ENCODE measurements around the gene BLTP2. TPM values are rescaled to one million over a fixed set of nuclear protein-coding genes. Genes with fewer than 3 reads are reported as not detected.
A peak's percentile ranks its signal among the peaks of the same experiment; 100 is the strongest.

The BLTP2 gene
- total and polyA plus RNA-seq, 2 of the 13 experiments (the other 11 are each of a cell fraction or from before 2014, with no cell fraction given) = 66.7 to 80.9 TPM

DNA sequence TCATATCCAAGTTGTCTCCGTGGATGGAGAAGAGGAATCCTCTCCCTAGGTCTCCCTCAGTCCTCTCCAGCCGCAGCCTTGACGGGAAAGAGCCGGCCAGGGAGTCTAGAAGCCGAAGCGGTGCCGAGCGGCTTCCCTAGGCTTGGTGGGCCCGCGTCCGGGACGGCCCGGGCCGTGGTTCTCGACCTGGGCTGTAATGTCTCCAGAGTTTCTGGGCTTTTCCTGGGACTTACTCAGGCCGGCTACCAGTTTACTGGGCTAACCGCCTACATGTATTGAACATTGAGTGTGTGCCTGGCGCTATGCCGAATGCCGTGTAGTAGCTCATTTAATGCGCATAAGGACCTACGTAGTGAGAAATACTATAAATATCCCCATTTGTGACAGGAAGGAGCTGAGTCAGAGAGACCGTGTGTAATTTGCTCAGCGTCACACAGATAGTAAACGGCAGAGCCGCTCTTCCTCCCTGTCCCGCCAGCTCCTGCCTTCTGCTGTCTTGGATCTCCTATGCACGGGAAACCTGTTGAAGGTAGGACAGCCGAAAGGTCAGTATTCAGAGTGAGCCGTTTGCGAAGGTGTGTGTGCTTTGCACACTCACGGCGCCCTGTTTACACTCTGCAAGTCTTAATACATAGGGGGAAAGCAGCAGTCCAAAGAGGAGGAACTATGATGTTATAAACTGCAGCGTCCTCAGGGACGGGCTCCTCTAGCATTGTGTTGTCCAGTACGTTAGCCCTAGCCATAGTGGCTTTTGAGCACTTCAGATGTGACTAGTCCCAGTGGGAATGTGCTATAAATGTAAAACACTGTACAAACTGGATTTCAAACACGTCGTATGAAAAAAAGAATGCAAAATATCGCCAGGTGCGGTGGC, 45.4 kb downstream of the BLTP2 start (continued):
- TF ChIP-seq, protein P1, sequence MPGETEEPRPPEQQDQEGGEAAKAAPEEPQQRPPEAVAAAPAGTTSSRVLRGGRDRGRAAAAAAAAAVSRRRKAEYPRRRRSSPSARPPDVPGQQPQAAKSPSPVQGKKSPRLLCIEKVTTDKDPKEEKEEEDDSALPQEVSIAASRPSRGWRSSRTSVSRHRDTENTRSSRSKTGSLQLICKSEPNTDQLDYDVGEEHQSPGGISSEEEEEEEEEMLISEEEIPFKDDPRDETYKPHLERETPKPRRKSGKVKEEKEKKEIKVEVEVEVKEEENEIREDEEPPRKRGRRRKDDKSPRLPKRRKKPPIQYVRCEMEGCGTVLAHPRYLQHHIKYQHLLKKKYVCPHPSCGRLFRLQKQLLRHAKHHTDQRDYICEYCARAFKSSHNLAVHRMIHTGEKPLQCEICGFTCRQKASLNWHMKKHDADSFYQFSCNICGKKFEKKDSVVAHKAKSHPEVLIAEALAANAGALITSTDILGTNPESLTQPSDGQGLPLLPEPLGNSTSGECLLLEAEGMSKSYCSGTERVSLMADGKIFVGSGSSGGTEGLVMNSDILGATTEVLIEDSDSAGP (CRISPR knock-in tag; IDR thresholded peaks at IDR 0.05; ENCODE audit: borderline replicate concordance) = 0 out of 2 replicates have a peak, but pooled peaks have one; percentile 14
- TF ChIP-seq YY1 (IDR thresholded peaks at IDR 0.05; ENCODE audit: insufficient read depth, insufficient replicate concordance, low read depth, low read length) = no peak
- no peak for TF ChIP-seq DNMT3B (CRISPR knock-in tag; conservative IDR thresholded peaks at IDR 0.05)
- 0 out of 2 replicates have a peak, but pooled peaks have one; percentile 14 for TF ChIP-seq ZKSCAN8 (CRISPR knock-in tag; IDR thresholded peaks at IDR 0.05; ENCODE audit: borderline replicate concordance)
- peak; percentile 77; the same call in 1 of the 2 replicates for TF ChIP-seq ZNF564 (CRISPR knock-in tag; IDR thresholded peaks at IDR 0.05)
- TF ChIP-seq TARDBP (CRISPR knock-in tag; IDR thresholded peaks at IDR 0.05) = peak; percentile 23
- TF ChIP-seq MIER2 (CRISPR knock-in tag; IDR thresholded peaks at IDR 0.05) = no peak
- no peak for TF ChIP-seq RFX1 (IDR thresholded peaks at IDR 0.05)
- TF ChIP-seq, protein P2, sequence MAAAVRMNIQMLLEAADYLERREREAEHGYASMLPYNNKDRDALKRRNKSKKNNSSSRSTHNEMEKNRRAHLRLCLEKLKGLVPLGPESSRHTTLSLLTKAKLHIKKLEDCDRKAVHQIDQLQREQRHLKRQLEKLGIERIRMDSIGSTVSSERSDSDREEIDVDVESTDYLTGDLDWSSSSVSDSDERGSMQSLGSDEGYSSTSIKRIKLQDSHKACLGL (CRISPR knock-in tag; IDR thresholded peaks at IDR 0.05) = no peak
- TF ChIP-seq HOXA3 (CRISPR knock-in tag; IDR thresholded peaks at IDR 0.05) = 0 out of 2 replicates have a peak, but pooled peaks have one; percentile 1
- TF ChIP-seq KMT2B (CRISPR knock-in tag; IDR thresholded peaks at IDR 0.05) = 0 out of 2 replicates have a peak, but pooled peaks have one; percentile 10
- peak; percentile 81 for TF ChIP-seq ZNF501 (CRISPR knock-in tag; IDR thresholded peaks at IDR 0.05)
- TF ChIP-seq FLYWCH1 (CRISPR knock-in tag; IDR thresholded peaks at IDR 0.05) = peak; percentile 51; the same call in 1 of the 2 replicates
- TF ChIP-seq, protein P3, sequence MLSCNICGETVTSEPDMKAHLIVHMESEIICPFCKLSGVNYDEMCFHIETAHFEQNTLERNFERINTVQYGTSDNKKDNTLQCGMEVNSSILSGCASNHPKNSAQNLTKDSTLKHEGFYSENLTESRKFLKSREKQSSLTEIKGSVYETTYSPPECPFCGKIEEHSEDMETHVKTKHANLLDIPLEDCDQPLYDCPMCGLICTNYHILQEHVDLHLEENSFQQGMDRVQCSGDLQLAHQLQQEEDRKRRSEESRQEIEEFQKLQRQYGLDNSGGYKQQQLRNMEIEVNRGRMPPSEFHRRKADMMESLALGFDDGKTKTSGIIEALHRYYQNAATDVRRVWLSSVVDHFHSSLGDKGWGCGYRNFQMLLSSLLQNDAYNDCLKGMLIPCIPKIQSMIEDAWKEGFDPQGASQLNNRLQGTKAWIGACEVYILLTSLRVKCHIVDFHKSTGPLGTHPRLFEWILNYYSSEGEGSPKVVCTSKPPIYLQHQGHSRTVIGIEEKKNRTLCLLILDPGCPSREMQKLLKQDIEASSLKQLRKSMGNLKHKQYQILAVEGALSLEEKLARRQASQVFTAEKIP (CRISPR knock-in tag; IDR thresholded peaks at IDR 0.05; ENCODE audit: borderline replicate concordance) = no peak
- TF ChIP-seq ZBTB7A (CRISPR knock-in tag; IDR thresholded peaks at IDR 0.05) = no peak
- 0 out of 2 replicates have a peak, but pooled peaks have one; percentile 12 for TF ChIP-seq ZNF792 (CRISPR knock-in tag; IDR thresholded peaks at IDR 0.05)
- no peak for TF ChIP-seq ZNF552 (CRISPR knock-in tag; IDR thresholded peaks at IDR 0.05; ENCODE audit: borderline replicate concordance)
- TF ChIP-seq TAF15 (IDR thresholded peaks at IDR 0.05; ENCODE audit: low read depth, low read length, poor library complexity, severe bottlenecking) = no peak
- no peak for TF ChIP-seq KMT2A (CRISPR knock-in tag; IDR thresholded peaks at IDR 0.05)
- no peak for TF ChIP-seq NCOA1 (CRISPR knock-in tag; IDR thresholded peaks at IDR 0.05)
- no peak for TF ChIP-seq RBAK (CRISPR knock-in tag; IDR thresholded peaks at IDR 0.05)
- peak; percentile 43; the same call in 1 of the 2 replicates for TF ChIP-seq ZNF776 (CRISPR knock-in tag; IDR thresholded peaks at IDR 0.05)
